RWPE2 (cell line): ENCODE results near the gene ANAPC15.

Experiments used
- ATAC-seq: fragments of 200-7000 bp; cut with Tn5 transposase; 3 replicates; pipeline ENCODE4 v1.9.1; 2021; ENCODE audit warnings: low read depth
- DNase-seq: peaks from one replicate; pipeline ENCODE4 v3.0.0-alpha.2; 2020; ENCODE audit warnings: low spot score
- H3K27ac ChIP-seq: fragments of 450-650 bp; 2 replicates; pipeline ENCODE4 v1.5.1; 2017; ENCODE audit warnings: mild to moderate bottlenecking; ENCODE audit not compliant: poor library complexity, severe bottlenecking
- H3K27me3 ChIP-seq: fragments of 250-450 bp; sonication (Bioruptor Pico); 2 replicates; pipeline ENCODE4 v1.5.1; 2021; ENCODE audit warnings: mild to moderate bottlenecking, moderate library complexity; ENCODE audit not compliant: insufficient read depth, poor library complexity, severe bottlenecking
- H3K36me3 ChIP-seq: fragments of 250-450 bp; sonication (Bioruptor Pico); 2 replicates; pipeline ENCODE4 v1.5.1; 2020; ENCODE audit warnings: low read depth, mild to moderate bottlenecking, moderate library complexity
- H3K4me1 ChIP-seq: fragments of 250-450 bp; sonication (Bioruptor Pico); 2 replicates; pipeline ENCODE4 v1.5.1; 2021; ENCODE audit warnings: mild to moderate bottlenecking, moderate library complexity; ENCODE audit not compliant: insufficient read depth, poor library complexity, severe bottlenecking
- H3K4me3 ChIP-seq: fragments of 250-450 bp; sonication (Bioruptor Pico); 2 replicates; pipeline ENCODE4 v1.5.1; 2021; ENCODE audit warnings: mild to moderate bottlenecking, moderate library complexity; ENCODE audit not compliant: severe bottlenecking
- H3K9me3 ChIP-seq: fragments of 250-450 bp; sonication (Bioruptor Pico); 2 replicates; pipeline ENCODE4 v1.5.1; 2021; ENCODE audit warnings: mild to moderate bottlenecking, moderate library complexity; ENCODE audit not compliant: severe bottlenecking
- CTCF ChIP-seq: fragments of 450-650 bp; IDR thresholded peaks from one replicate; pipeline ENCODE4 v1.5.1; 2017; ENCODE audit warnings: mild to moderate bottlenecking, moderate library complexity; ENCODE audit not compliant: poor library complexity, severe bottlenecking

Gene ANAPC15

GRCh38 chr11:72140661-72141060, 28.2 kb upstream of the ANAPC15 start:
- peak overlapping the region; percentile 99 for H3K27ac ChIP-seq
- H3K9me3 ChIP-seq, result no peaks in the 10 kb centered on the region
- H3K4me3 ChIP-seq, result no peak overlapping the region
- peaks cover 48% of the 10 kb centered on the region for H3K4me1 ChIP-seq
- H3K36me3 ChIP-seq, result peaks cover 29% of the 10 kb centered on the region
- ATAC-seq (no peak), DNase-seq (no peak)
- H3K27me3 ChIP-seq, result no peaks in the 10 kb centered on the region
- TF ChIP-seq CTCF, result no peak

- DNase-seq (no peak), ATAC-seq (no peak)
- H3K4me3 ChIP-seq, result no peak overlapping the region
- no peak for TF ChIP-seq CTCF
- no peaks in the 10 kb centered on the region for H3K27me3 ChIP-seq
- H3K9me3 ChIP-seq, result no peaks in the 10 kb centered on the region
- peaks cover 24% of the 10 kb centered on the region for H3K36me3 ChIP-seq
- H3K4me1 ChIP-seq, result peaks cover 38% of the 10 kb centered on the region
- H3K27ac ChIP-seq, result peak overlapping the region; percentile 99
These were observed 27.0 kb upstream of the ANAPC15 start for GRCh38 chr11:72139500-72139899.

- H3K4me3 ChIP-seq, result no peak overlapping the region
- DNase-seq (no peak), ATAC-seq (no peak)
- H3K36me3 ChIP-seq, result peaks cover 20% of the 10 kb centered on the region
- no peaks in the 10 kb centered on the region for H3K27me3 ChIP-seq
- H3K27ac ChIP-seq, result peak overlapping the region; percentile 99
- peaks cover 32% of the 10 kb centered on the region for H3K4me1 ChIP-seq
- no peak for TF ChIP-seq CTCF
- H3K9me3 ChIP-seq, result no peaks in the 10 kb centered on the region
These were observed 26.4 kb upstream of the ANAPC15 start for GRCh38 chr11:72138821-72139390.

GRCh38 chr11:72136684-72137262, 24.3 kb upstream of the ANAPC15 start:
- Histone ChIP-seq H3K4me3 (no peak overlapping the region), H3K27me3 (no peaks in the 10 kb centered on the region), H3K27ac (peak overlapping the region; percentile 11), H3K4me1 (peaks cover 21% of the 10 kb centered on the region), H3K9me3 (no peaks in the 10 kb centered on the region), H3K36me3 (peaks cover 12% of the 10 kb centered on the region; the same call in 1 of the 2 replicates)
- DNase-seq (no peak), ATAC-seq (no peak)
- no peak for TF ChIP-seq CTCF
